ENCODE measurements around the gene KRIT1.

DNA sequence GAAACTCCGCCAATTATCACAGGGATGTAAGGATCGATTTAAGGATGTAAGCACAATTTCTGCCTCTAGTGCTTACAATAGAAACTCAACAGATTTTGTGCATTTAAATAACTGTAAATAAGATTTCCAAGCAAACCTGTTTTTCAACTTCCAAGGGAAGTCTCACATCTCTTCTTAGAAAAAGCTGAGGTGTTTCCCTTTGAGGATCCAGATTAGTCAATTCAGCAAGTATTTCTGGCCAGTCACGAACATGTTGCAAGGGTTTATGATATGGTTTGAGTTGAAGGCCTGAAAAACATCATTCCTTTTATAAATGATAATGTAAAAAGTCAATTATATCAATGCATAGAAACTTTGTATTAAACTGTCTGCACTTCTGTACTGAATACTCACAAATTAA is 23.9 kb downstream of the KRIT1 start:
- TF ChIP-seq TAF1 (IDR thresholded peaks at IDR 0.05; ENCODE audit: low read depth) = no peak
- TF ChIP-seq TEAD4 (IDR thresholded peaks at IDR 0.05) = no peak
- TF ChIP-seq, protein P1, sequence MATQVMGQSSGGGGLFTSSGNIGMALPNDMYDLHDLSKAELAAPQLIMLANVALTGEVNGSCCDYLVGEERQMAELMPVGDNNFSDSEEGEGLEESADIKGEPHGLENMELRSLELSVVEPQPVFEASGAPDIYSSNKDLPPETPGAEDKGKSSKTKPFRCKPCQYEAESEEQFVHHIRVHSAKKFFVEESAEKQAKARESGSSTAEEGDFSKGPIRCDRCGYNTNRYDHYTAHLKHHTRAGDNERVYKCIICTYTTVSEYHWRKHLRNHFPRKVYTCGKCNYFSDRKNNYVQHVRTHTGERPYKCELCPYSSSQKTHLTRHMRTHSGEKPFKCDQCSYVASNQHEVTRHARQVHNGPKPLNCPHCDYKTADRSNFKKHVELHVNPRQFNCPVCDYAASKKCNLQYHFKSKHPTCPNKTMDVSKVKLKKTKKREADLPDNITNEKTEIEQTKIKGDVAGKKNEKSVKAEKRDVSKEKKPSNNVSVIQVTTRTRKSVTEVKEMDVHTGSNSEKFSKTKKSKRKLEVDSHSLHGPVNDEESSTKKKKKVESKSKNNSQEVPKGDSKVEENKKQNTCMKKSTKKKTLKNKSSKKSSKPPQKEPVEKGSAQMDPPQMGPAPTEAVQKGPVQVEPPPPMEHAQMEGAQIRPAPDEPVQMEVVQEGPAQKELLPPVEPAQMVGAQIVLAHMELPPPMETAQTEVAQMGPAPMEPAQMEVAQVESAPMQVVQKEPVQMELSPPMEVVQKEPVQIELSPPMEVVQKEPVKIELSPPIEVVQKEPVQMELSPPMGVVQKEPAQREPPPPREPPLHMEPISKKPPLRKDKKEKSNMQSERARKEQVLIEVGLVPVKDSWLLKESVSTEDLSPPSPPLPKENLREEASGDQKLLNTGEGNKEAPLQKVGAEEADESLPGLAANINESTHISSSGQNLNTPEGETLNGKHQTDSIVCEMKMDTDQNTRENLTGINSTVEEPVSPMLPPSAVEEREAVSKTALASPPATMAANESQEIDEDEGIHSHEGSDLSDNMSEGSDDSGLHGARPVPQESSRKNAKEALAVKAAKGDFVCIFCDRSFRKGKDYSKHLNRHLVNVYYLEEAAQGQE (IDR thresholded peaks at IDR 0.05; ENCODE audit: low read depth) = no peak
- no peak for TF ChIP-seq MAX (IDR thresholded peaks at IDR 0.05)
- no peak for TF ChIP-seq TCF12 (IDR thresholded peaks at IDR 0.05; ENCODE audit: low read depth)
- TF ChIP-seq NFIC (IDR thresholded peaks at IDR 0.05) = no peak
